GM12878 (cell line): ENCODE measurements around the gene APBA1. TPM values are rescaled to one million over a fixed set of nuclear protein-coding genes. Genes with fewer than 3 reads are reported as not detected.

ENCODE experiments used
- NR2C2 ChIP-seq: IDR thresholded peaks from 2 replicates; pipeline ENCODE4 v1.6.1; 2011; ENCODE audit warnings: borderline replicate concordance, low read depth; ENCODE audit not compliant: control insufficient read depth, insufficient read length
- TCF7 ChIP-seq: IDR thresholded peaks from 2 replicates; pipeline ENCODE4 v1.6.1; 2014; ENCODE audit warnings: antibody characterized with exemption, borderline replicate concordance
- polyA plus RNA-seq, 11 experiments: library from polyadenylated mRNA; depleted of rRNA in 4 of 11; unstranded in 6 of 11; stranded (reverse) in 5 of 11; fragments of >200 nt; fragmentation: Nextera tagmentation in 4 of 11; fragmentation: Illumina TruSeq in 1 of 11; extraction: Ambion mirVana in 4 of 11; extraction: Trizol in 1 of 11; gene quantifications; 1 replicate in 1 of 11; 2 replicates in 10 of 11; pipeline versions ENCODE4 v1.2.1 to v1.2.3, GENCODE V29; 2011 to 2016; ENCODE audit warnings: inconsistent platforms in 2 of 11, missing spikeins in 2 of 11, low read depth in 1 of 11
- total RNA-seq, 4 experiments: library from RNA; depleted of rRNA in 3 of 4; stranded (reverse); fragments of >200 nt in 3 of 4; fragmentation: Illumina TruSeq in 1 of 4; extraction: Trizol in 1 of 4; gene quantifications; 2 replicates each; pipeline versions ENCODE4 v1.2.1 to v1.2.3, GENCODE V29; 2013 to 2021
- TF ChIP-seq, protein P1 (sequence below): IDR thresholded peaks from 2 replicates; pipeline ENCODE4 v1.6.1; 2011; ENCODE audit warnings: borderline replicate concordance, low read depth, mild to moderate bottlenecking, moderate library complexity, low read length; ENCODE audit not compliant: insufficient read depth, poor library complexity, severe bottlenecking
- TF ChIP-seq, protein P2 (sequence below): IDR thresholded peaks from 2 replicates; pipeline ENCODE4 v1.6.1; 2012; ENCODE audit warnings: low read depth, low read length, improper control_type of control experiment

APBA1 gene
- total and polyA plus RNA-seq, 10 of the 15 experiments (the other 5 are each of a cell fraction or from before 2014, with no cell fraction given), result 0.01 to 1.3 (median 0.05) TPM; not detected in 7

DNA sequence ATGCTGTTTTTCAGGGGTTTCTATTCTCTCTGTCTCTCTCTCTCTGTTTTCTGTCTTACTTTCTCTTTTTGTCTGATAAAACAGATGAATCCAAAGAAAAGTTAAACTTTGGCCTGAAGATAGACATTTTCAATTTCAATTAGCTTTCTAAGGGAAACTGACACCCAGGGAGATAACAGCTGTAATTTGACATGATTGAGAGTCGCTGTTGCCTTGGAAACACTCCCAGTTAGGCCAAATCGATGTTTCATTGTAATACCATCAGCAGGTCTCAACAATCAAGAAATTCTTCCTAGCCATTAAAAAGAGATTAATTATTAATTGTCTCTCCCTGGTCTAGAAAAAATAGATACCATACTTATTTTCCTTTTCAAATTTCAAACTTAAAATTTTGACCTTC is 294.2 kb downstream of the APBA1 start (continued):
- TF ChIP-seq, protein P1, sequence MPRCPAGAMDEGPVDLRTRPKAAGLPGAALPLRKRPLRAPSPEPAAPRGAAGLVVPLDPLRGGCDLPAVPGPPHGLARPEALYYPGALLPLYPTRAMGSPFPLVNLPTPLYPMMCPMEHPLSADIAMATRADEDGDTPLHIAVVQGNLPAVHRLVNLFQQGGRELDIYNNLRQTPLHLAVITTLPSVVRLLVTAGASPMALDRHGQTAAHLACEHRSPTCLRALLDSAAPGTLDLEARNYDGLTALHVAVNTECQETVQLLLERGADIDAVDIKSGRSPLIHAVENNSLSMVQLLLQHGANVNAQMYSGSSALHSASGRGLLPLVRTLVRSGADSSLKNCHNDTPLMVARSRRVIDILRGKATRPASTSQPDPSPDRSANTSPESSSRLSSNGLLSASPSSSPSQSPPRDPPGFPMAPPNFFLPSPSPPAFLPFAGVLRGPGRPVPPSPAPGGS, result no peak
- TF ChIP-seq NR2C2 (no peak), TCF7 (no peak)
- TF ChIP-seq, protein P2, sequence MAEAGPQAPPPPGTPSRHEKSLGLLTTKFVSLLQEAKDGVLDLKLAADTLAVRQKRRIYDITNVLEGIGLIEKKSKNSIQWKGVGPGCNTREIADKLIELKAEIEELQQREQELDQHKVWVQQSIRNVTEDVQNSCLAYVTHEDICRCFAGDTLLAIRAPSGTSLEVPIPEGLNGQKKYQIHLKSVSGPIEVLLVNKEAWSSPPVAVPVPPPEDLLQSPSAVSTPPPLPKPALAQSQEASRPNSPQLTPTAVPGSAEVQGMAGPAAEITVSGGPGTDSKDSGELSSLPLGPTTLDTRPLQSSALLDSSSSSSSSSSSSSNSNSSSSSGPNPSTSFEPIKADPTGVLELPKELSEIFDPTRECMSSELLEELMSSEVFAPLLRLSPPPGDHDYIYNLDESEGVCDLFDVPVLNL, result no peak

Other genes with a start within 250 kb of the APBA1 start
- gene PTAR1, start 87.6 kb upstream of the APBA1 start, total RNA-seq (2014; rRNA removed), result 23.3 and 29.2 TPM in 2 replicates
- 27.6 and 29.3 TPM in 2 replicates for gene PTAR1, start 87.6 kb upstream of the APBA1 start, total RNA-seq (2014; rRNA removed; fragmentation: Illumina TruSeq; extraction: Trizol)
- 16.3 and 17.7 TPM in 2 replicates for gene PTAR1, start 87.6 kb upstream of the APBA1 start, total RNA-seq (2021)
- 26.2 and 42.7 TPM in 2 replicates for gene PTAR1, start 87.6 kb upstream of the APBA1 start, polyA plus RNA-seq (2011; rRNA removed)
- 16.9 and 17.5 TPM in 2 replicates for gene PTAR1, start 87.6 kb upstream of the APBA1 start, polyA plus RNA-seq (2014; fragmentation: Illumina TruSeq; extraction: Trizol)
- gene PTAR1, start 87.6 kb upstream of the APBA1 start, polyA plus RNA-seq (2014; fragmentation: Nextera tagmentation; extraction: Ambion mirVana), result 1 to 10 TPM; 4.9 to 6.6 TPM
- 9.5 and 10.4 TPM in 2 replicates for gene PTAR1, start 87.6 kb upstream of the APBA1 start, polyA plus RNA-seq (2014; rRNA removed)
- 10 to 100 TPM; 10.6 to 12.0 TPM for gene PTAR1, start 87.6 kb upstream of the APBA1 start, polyA plus RNA-seq (2016; fragmentation: Nextera tagmentation; extraction: Ambion mirVana)
- not detected in 2 replicates for gene CFAP95, start 148.4 kb upstream of the APBA1 start, total RNA-seq (2014; rRNA removed)
- gene CFAP95, start 148.4 kb upstream of the APBA1 start, total RNA-seq (2014; rRNA removed; fragmentation: Illumina TruSeq; extraction: Trizol), result not detected in 2 replicates
- not detected in 2 replicates for gene CFAP95, start 148.4 kb upstream of the APBA1 start, total RNA-seq (2021)
- gene CFAP95, start 148.4 kb upstream of the APBA1 start, polyA plus RNA-seq (2011; rRNA removed), result not detected in 2 replicates
- gene CFAP95, start 148.4 kb upstream of the APBA1 start, polyA plus RNA-seq (2014; fragmentation: Illumina TruSeq; extraction: Trizol), result not detected in 2 replicates
- gene CFAP95, start 148.4 kb upstream of the APBA1 start, polyA plus RNA-seq (2014; fragmentation: Nextera tagmentation; extraction: Ambion mirVana), result not detected
- not detected in 2 replicates for gene CFAP95, start 148.4 kb upstream of the APBA1 start, polyA plus RNA-seq (2014; rRNA removed)
- gene CFAP95, start 148.4 kb upstream of the APBA1 start, polyA plus RNA-seq (2016; fragmentation: Nextera tagmentation; extraction: Ambion mirVana), result not detected